PC-3 (cell line): ENCODE measurements around the gene SEC22C. TPM values are rescaled to one million over a fixed set of nuclear protein-coding genes. Genes with fewer than 3 reads are reported as not detected.

Experiments used
- ATAC-seq: fragments of 200-7000 bp; cut with Tn5 transposase; 2 replicates; pipeline ENCODE4 v1.9.1; 2020; ENCODE audit warnings: mild to moderate bottlenecking, moderate library complexity
- BruUV-seq: library from RNA; stranded (reverse); fragments of 400-500 nt; replicated peaks from 2 replicates; lab custom pipeline; 2021; lab: Mats Ljungman, UMichigan
- CTCF ChIA-PET: fragments of 300-600 bp; sonication (Branson Sonifier 250); formaldehyde crosslinking; loops from one replicate; lab custom pipeline; 2022; ENCODE audit warnings: antibody characterized with exemption; lab: Charles Lee
- POLR2A ChIA-PET: fragments of 300-600 bp; sonication (Branson Sonifier 250); formaldehyde crosslinking; loops from one replicate; lab custom pipeline; 2022; ENCODE audit warnings: antibody characterized with exemption; ENCODE audit not compliant: unreplicated experiment; lab: Charles Lee
- DNase-seq: peaks from one replicate; pipeline ENCODE4 v3.0.0-alpha.2; 2015
- H2AFZ ChIP-seq: fragments of 300-600 bp; sonication (generic); 2 replicates; pipeline ENCODE4 v1.6.0; 2016; ENCODE audit warnings: antibody characterized with exemption, low read length
- H3F3A ChIP-seq: fragments of 300-600 bp; sonication (generic); one replicate; pipeline ENCODE4 v1.6.0; 2017; ENCODE audit warnings: antibody characterized with exemption, low read length, control low read depth, mild to moderate bottlenecking; ENCODE audit not compliant: unreplicated experiment
- H3K27ac ChIP-seq: fragments of 300-600 bp; sonication (generic); 2 replicates; pipeline ENCODE4 v1.5.1; 2016; ENCODE audit warnings: mild to moderate bottlenecking, low read length
- H3K27me3 ChIP-seq: fragments of 300-600 bp; sonication (generic); 2 replicates; pipeline ENCODE4 v1.6.1; 2016; ENCODE audit warnings: low read length, mixed read lengths
- H3K36me3 ChIP-seq: fragments of 300-600 bp; sonication (generic); 2 replicates; pipeline ENCODE4 v1.6.1; 2016; ENCODE audit warnings: low read depth, mixed run types, low read length, mixed read lengths
- H3K4me1 ChIP-seq: fragments of 300-600 bp; sonication (generic); 2 replicates; pipeline ENCODE4 v1.5.1; 2016; ENCODE audit warnings: low read length; ENCODE audit not compliant: insufficient read depth
- H3K4me2 ChIP-seq: fragments of 300-600 bp; sonication (generic); 2 replicates; pipeline ENCODE4 v1.6.0; 2016; ENCODE audit warnings: low read length
- H3K4me3 ChIP-seq: fragments of 300-600 bp; sonication (generic); 2 replicates; pipeline ENCODE4 v1.5.1; 2016; ENCODE audit warnings: mild to moderate bottlenecking, low read length, mixed read lengths
- H3K79me2 ChIP-seq: fragments of 300-600 bp; sonication (generic); 2 replicates; pipeline ENCODE4 v1.6.1; 2017; ENCODE audit warnings: low read length, mixed read lengths
- H3K9ac ChIP-seq: fragments of 300-600 bp; sonication (generic); 2 replicates; pipeline ENCODE4 v1.6.0; 2016; ENCODE audit warnings: mild to moderate bottlenecking, low read length
- H3K9me2 ChIP-seq: fragments of 300-600 bp; sonication (generic); replicated peaks from 2 replicates; pipeline ENCODE4 v1.6.1; 2016; ENCODE audit warnings: mixed run types, low read length, mixed read lengths
- H3K9me3 ChIP-seq: fragments of 300-600 bp; sonication (generic); 2 replicates; pipeline ENCODE4 v1.6.1; 2016; ENCODE audit warnings: low read length, mixed read lengths
- H4K20me1 ChIP-seq: fragments of 300-600 bp; sonication (generic); 2 replicates; pipeline ENCODE4 v1.6.1; 2016; ENCODE audit warnings: low read length, mixed read lengths
- EZH2 ChIP-seq: fragments of 300-600 bp; sonication (generic); IDR thresholded peaks from one replicate; pipeline ENCODE4 v1.6.1; 2017; ENCODE audit warnings: antibody characterized with exemption, mild to moderate bottlenecking, low read length; ENCODE audit not compliant: unreplicated experiment
- EZH2phosphoT487 ChIP-seq: fragments of 300-600 bp; sonication (generic); IDR thresholded peaks from 2 replicates; pipeline ENCODE4 v1.6.1; 2018; ENCODE audit warnings: mild to moderate bottlenecking, antibody characterized with exemption, low read length, borderline replicate concordance
- intact Hi-C: fragments of 100-400 bp; cut with micrococcal nuclease; formaldehyde crosslinking; loops from 2 replicates; pipeline ENCODE4 v1.9.0; 2023
- total RNA-seq: library from RNA; depleted of rRNA; stranded (reverse); fragments of >200 nt; gene quantifications from 2 replicates; pipeline ENCODE4 v1.2.3, GENCODE V29; 2014
- TF ChIP-seq, protein P1 (sequence below): fragments of 300-600 bp; sonication (generic); conservative IDR thresholded peaks from 2 replicates; pipeline ENCODE4 v1.5.1; 2017; ENCODE audit warnings: antibody characterized with exemption, low read depth, mild to moderate bottlenecking, low read length

SEC22C gene
- total RNA-seq, 1 experiment from 2014 or later: 63.3 TPM

DNA sequence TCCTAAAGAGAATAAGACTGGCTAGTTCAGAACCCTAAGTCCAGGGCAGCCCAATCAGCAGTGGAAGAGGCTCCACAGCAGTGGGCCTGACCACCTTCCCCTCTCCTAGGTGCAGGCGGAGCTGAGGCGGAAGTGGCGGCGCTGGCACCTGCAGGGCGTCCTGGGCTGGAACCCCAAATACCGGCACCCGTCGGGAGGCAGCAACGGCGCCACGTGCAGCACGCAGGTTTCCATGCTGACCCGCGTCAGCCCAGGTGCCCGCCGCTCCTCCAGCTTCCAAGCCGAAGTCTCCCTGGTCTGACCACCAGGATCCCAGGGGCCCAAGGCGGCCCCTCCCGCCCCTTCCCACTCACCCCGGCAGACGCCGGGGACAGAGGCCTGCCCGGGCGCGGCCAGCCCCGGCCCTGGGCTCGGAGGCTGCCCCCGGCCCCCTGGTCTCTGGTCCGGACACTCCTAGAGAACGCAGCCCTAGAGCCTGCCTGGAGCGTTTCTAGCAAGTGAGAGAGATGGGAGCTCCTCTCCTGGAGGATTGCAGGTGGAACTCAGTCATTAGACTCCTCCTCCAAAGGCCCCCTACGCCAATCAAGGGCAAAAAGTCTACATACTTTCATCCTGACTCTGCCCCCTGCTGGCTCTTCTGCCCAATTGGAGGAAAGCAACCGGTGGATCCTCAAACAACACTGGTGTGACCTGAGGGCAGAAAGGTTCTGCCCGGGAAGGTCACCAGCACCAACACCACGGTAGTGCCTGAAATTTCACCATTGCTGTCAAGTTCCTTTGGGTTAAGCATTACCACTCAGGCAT is 45.6 kb downstream of the SEC22C start:
- H2AFZ ChIP-seq: no peak overlapping the region
- H3K4me3 ChIP-seq: no peak overlapping the region
- DNase-seq (peak; percentile 53), ATAC-seq (peak; percentile 33)
- no peaks in the 10 kb centered on the region for H3F3A ChIP-seq
- no peak overlapping the region for H3K27ac ChIP-seq
- CTCF ChIA-PET: no interaction called here
- POLR2A ChIA-PET: no interaction called here
- no peaks in the 10 kb centered on the region for H3K4me1 ChIP-seq
- TF ChIP-seq, protein P1, sequence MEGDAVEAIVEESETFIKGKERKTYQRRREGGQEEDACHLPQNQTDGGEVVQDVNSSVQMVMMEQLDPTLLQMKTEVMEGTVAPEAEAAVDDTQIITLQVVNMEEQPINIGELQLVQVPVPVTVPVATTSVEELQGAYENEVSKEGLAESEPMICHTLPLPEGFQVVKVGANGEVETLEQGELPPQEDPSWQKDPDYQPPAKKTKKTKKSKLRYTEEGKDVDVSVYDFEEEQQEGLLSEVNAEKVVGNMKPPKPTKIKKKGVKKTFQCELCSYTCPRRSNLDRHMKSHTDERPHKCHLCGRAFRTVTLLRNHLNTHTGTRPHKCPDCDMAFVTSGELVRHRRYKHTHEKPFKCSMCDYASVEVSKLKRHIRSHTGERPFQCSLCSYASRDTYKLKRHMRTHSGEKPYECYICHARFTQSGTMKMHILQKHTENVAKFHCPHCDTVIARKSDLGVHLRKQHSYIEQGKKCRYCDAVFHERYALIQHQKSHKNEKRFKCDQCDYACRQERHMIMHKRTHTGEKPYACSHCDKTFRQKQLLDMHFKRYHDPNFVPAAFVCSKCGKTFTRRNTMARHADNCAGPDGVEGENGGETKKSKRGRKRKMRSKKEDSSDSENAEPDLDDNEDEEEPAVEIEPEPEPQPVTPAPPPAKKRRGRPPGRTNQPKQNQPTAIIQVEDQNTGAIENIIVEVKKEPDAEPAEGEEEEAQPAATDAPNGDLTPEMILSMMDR: peak; percentile 68
- no peak for TF ChIP-seq EZH2
- H3K9me2 ChIP-seq: no peaks in the 10 kb centered on the region
- no peaks in the 10 kb centered on the region for H3K9me3 ChIP-seq
- no TSS peak for BruUV-seq
- H4K20me1 ChIP-seq: no peaks in the 10 kb centered on the region
- no peaks in the 10 kb centered on the region for H3K27me3 ChIP-seq
- H3K9ac ChIP-seq: no peak overlapping the region
- no peaks in the 10 kb centered on the region for H3K79me2 ChIP-seq
- H3K36me3 ChIP-seq: no peaks in the 10 kb centered on the region
- intact Hi-C loops: no loop called here
- no peak overlapping the region for H3K4me2 ChIP-seq

DNA sequence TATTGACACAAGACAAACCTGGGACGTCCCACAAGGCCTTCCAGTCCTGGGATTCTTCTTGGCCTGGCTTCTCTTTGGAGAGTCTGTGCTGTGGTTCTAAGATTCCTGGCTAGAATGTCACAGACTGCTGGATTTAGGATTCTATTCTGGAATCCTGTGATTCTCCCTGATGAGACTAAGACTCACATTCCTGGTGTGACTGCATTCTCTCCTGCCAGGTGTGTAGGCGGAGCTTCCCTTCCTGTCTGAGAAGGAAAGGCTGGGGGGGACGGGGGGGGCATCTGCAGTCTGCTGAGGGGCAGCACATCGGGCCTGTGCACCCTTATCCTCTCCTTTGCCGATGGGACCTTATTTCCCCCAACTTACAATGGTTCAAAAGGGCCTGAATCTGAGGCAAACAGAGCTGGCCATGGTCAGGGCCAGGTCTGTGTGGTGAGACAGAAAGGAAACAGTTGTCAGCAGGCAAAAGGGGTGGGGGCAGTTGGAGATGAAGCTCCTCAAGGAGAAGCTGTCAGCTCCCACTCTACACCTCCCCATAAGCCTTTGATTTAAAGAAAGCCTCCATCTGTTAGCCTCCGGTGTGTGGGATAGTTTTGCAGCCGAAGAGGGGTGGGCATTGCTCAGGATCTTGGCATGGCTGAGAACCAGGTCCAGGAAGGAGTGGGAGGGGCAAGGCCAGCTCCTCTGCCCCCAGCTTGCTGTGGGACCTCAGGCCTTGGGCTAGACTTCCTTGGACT is 48.4 kb downstream of the SEC22C start:
- no peak overlapping the region for H2AFZ ChIP-seq
- no peaks in the 10 kb centered on the region for H3K4me1 ChIP-seq
- intact Hi-C loops: no loop called here

More for the DNA sequence above, 48.4 kb downstream of the SEC22C start:
- H3F3A ChIP-seq: no peaks in the 10 kb centered on the region
- TF ChIP-seq, protein P1: no peak
- TF ChIP-seq EZH2phosphoT487: no peak
- TF ChIP-seq EZH2: no peak
- no peaks in the 10 kb centered on the region for H3K27me3 ChIP-seq
- ChIA-PET POLR2A (no interaction called here), CTCF (no interaction called here)
- H3K36me3 ChIP-seq: no peaks in the 10 kb centered on the region
- H4K20me1 ChIP-seq: no peaks in the 10 kb centered on the region
- no peaks in the 10 kb centered on the region for H3K79me2 ChIP-seq
- no peak overlapping the region for H3K9ac ChIP-seq
- no peak overlapping the region for H3K27ac ChIP-seq
- H3K9me3 ChIP-seq: no peaks in the 10 kb centered on the region
- BruUV-seq: no TSS peak
- DNase-seq: no peak
- H3K4me2 ChIP-seq: no peak overlapping the region
- no peak overlapping the region for H3K4me3 ChIP-seq
- H3K9me2 ChIP-seq: no peaks in the 10 kb centered on the region
- peak; percentile 14; the same call in 1 of the 2 replicates for ATAC-seq
